Measurements from ENCODE around the gene ACTN4.
A peak's percentile ranks its signal among the peaks of the same experiment; 100 is the strongest.

The ACTN4 gene

GRCh38 chr19:38663957-38664502 lies 16.6 kb downstream of the ACTN4 start:
- H3K27me3 ChIP-seq (ENCODE audit: control insufficient read depth, insufficient read depth, low read length), result no peaks in the 10 kb centered on the region
- H3K9me3 ChIP-seq (ENCODE audit: control insufficient read depth, insufficient read depth, low read length), result no peaks in the 10 kb centered on the region
- no peak overlapping the region for H3K4me3 ChIP-seq (ENCODE audit: low read depth, low read length)
- H3K4me1 ChIP-seq (ENCODE audit: control insufficient read depth, insufficient read depth, low read length), result peaks cover 82% of the 10 kb centered on the region
- H3K36me3 ChIP-seq (ENCODE audit: control insufficient read depth, insufficient read depth, low read length), result no peaks in the 10 kb centered on the region
- peak overlapping the region; percentile 96 for H3K27ac ChIP-seq (ENCODE audit: low read depth, low read length)
- H3K9ac ChIP-seq (ENCODE audit: low read depth, low read length), result 0 out of 2 replicates have a peak overlapping the region, but pooled peaks have one; percentile 7

- Histone ChIP-seq H3K27ac (ENCODE audit: low read depth, low read length) (peak overlapping the region; percentile 96), H3K4me3 (ENCODE audit: low read depth, low read length) (no peak overlapping the region; the same call in 1 of the 2 replicates), H3K9ac (ENCODE audit: low read depth, low read length) (peak overlapping the region; percentile 47; the same call in 1 of the 2 replicates), H3K9me3 (ENCODE audit: control insufficient read depth, insufficient read depth, low read length) (no peaks in the 10 kb centered on the region), H3K36me3 (ENCODE audit: control insufficient read depth, insufficient read depth, low read length) (no peaks in the 10 kb centered on the region), H3K4me1 (ENCODE audit: control insufficient read depth, insufficient read depth, low read length) (peaks cover 82% of the 10 kb centered on the region), H3K27me3 (ENCODE audit: control insufficient read depth, insufficient read depth, low read length) (no peaks in the 10 kb centered on the region)
These were observed 17.2 kb downstream of the ACTN4 start for GRCh38 chr19:38664503-38665211.

GRCh38 chr19:38665219-38665931 lies 17.9 kb downstream of the ACTN4 start:
- no peaks in the 10 kb centered on the region for H3K27me3 ChIP-seq (ENCODE audit: control insufficient read depth, insufficient read depth, low read length)
- H3K9ac ChIP-seq (ENCODE audit: low read depth, low read length), result peak overlapping the region; percentile 47
- H3K27ac ChIP-seq (ENCODE audit: low read depth, low read length), result peak overlapping the region; percentile 96
- H3K9me3 ChIP-seq (ENCODE audit: control insufficient read depth, insufficient read depth, low read length), result no peaks in the 10 kb centered on the region
- H3K36me3 ChIP-seq (ENCODE audit: control insufficient read depth, insufficient read depth, low read length), result no peaks in the 10 kb centered on the region
- H3K4me3 ChIP-seq (ENCODE audit: low read depth, low read length), result 0 out of 2 replicates have a peak overlapping the region, but pooled peaks have one; percentile 4
- peaks cover 90% of the 10 kb centered on the region for H3K4me1 ChIP-seq (ENCODE audit: control insufficient read depth, insufficient read depth, low read length)

- Histone ChIP-seq H3K4me1 (ENCODE audit: control insufficient read depth, insufficient read depth, low read length) (peaks cover 87% of the 10 kb centered on the region), H3K4me3 (ENCODE audit: low read depth, low read length) (peak overlapping the region; percentile 37), H3K9ac (ENCODE audit: low read depth, low read length) (peak overlapping the region; percentile 83), H3K9me3 (ENCODE audit: control insufficient read depth, insufficient read depth, low read length) (no peaks in the 10 kb centered on the region), H3K36me3 (ENCODE audit: control insufficient read depth, insufficient read depth, low read length) (no peaks in the 10 kb centered on the region), H3K27ac (ENCODE audit: low read depth, low read length) (peak overlapping the region; percentile 96), H3K27me3 (ENCODE audit: control insufficient read depth, insufficient read depth, low read length) (no peaks in the 10 kb centered on the region)
These were observed 18.7 kb downstream of the ACTN4 start for GRCh38 chr19:38665950-38666662.

- Histone ChIP-seq H3K9me3 (ENCODE audit: control insufficient read depth, insufficient read depth, low read length) (no peaks in the 10 kb centered on the region), H3K9ac (ENCODE audit: low read depth, low read length) (peak overlapping the region; percentile 83), H3K27ac (ENCODE audit: low read depth, low read length) (peak overlapping the region; percentile 96), H3K27me3 (ENCODE audit: control insufficient read depth, insufficient read depth, low read length) (no peaks in the 10 kb centered on the region), H3K4me3 (ENCODE audit: low read depth, low read length) (peak overlapping the region; percentile 37), H3K36me3 (ENCODE audit: control insufficient read depth, insufficient read depth, low read length) (no peaks in the 10 kb centered on the region), H3K4me1 (ENCODE audit: control insufficient read depth, insufficient read depth, low read length) (peaks cover 92% of the 10 kb centered on the region)
These were observed 19.4 kb downstream of the ACTN4 start for GRCh38 chr19:38666663-38667511.

- Histone ChIP-seq H3K4me3 (ENCODE audit: low read depth, low read length) (no peak overlapping the region), H3K36me3 (ENCODE audit: control insufficient read depth, insufficient read depth, low read length) (no peaks in the 10 kb centered on the region), H3K27me3 (ENCODE audit: control insufficient read depth, insufficient read depth, low read length) (no peaks in the 10 kb centered on the region), H3K4me1 (ENCODE audit: control insufficient read depth, insufficient read depth, low read length) (peaks cover 84% of the 10 kb centered on the region), H3K9ac (ENCODE audit: low read depth, low read length) (peak overlapping the region; percentile 83; the same call in 1 of the 2 replicates), H3K9me3 (ENCODE audit: control insufficient read depth, insufficient read depth, low read length) (no peaks in the 10 kb centered on the region), H3K27ac (ENCODE audit: low read depth, low read length) (peak overlapping the region; percentile 96)
These were observed 20.3 kb downstream of the ACTN4 start for GRCh38 chr19:38667661-38668171.

GRCh38 chr19:38669552-38669951 lies 22.1 kb downstream of the ACTN4 start:
- H3K4me3 ChIP-seq (ENCODE audit: low read depth, low read length), result no peak overlapping the region
- H3K36me3 ChIP-seq (ENCODE audit: control insufficient read depth, insufficient read depth, low read length), result no peaks in the 10 kb centered on the region
- no peaks in the 10 kb centered on the region for H3K9me3 ChIP-seq (ENCODE audit: control insufficient read depth, insufficient read depth, low read length)
- H3K27ac ChIP-seq (ENCODE audit: low read depth, low read length), result no peak overlapping the region
- H3K27me3 ChIP-seq (ENCODE audit: control insufficient read depth, insufficient read depth, low read length), result no peaks in the 10 kb centered on the region
- peaks cover 70% of the 10 kb centered on the region for H3K4me1 ChIP-seq (ENCODE audit: control insufficient read depth, insufficient read depth, low read length)
- H3K9ac ChIP-seq (ENCODE audit: low read depth, low read length), result no peak overlapping the region

- H3K27ac ChIP-seq (ENCODE audit: low read depth, low read length), result peak overlapping the region; percentile 2
- H3K4me1 ChIP-seq (ENCODE audit: control insufficient read depth, insufficient read depth, low read length), result peaks cover 69% of the 10 kb centered on the region
These were observed 23.5 kb downstream of the ACTN4 start for GRCh38 chr19:38670921-38671398.

GRCh38 chr19:38671654-38672053 lies 24.2 kb downstream of the ACTN4 start:
- no peak overlapping the region for H3K4me3 ChIP-seq (ENCODE audit: low read depth, low read length)
- peaks cover 64% of the 10 kb centered on the region for H3K4me1 ChIP-seq (ENCODE audit: control insufficient read depth, insufficient read depth, low read length)
- H3K9ac ChIP-seq (ENCODE audit: low read depth, low read length), result no peak overlapping the region
- 0 out of 2 replicates have a peak, but pooled peaks cover 2% of the 10 kb centered on the region for H3K36me3 ChIP-seq (ENCODE audit: control insufficient read depth, insufficient read depth, low read length)
- no peaks in the 10 kb centered on the region for H3K27me3 ChIP-seq (ENCODE audit: control insufficient read depth, insufficient read depth, low read length)
- peak overlapping the region; percentile 18 for H3K27ac ChIP-seq (ENCODE audit: low read depth, low read length)
- H3K9me3 ChIP-seq (ENCODE audit: control insufficient read depth, insufficient read depth, low read length), result no peaks in the 10 kb centered on the region

More at GRCh38 chr19:38670921-38671398, 23.5 kb downstream of the ACTN4 start:
- H3K9me3 ChIP-seq (ENCODE audit: control insufficient read depth, insufficient read depth, low read length), result no peaks in the 10 kb centered on the region
- H3K4me3 ChIP-seq (ENCODE audit: low read depth, low read length), result no peak overlapping the region
- H3K36me3 ChIP-seq (ENCODE audit: control insufficient read depth, insufficient read depth, low read length), result no peaks in the 10 kb centered on the region
- no peak overlapping the region for H3K9ac ChIP-seq (ENCODE audit: low read depth, low read length)
- no peaks in the 10 kb centered on the region for H3K27me3 ChIP-seq (ENCODE audit: control insufficient read depth, insufficient read depth, low read length)

- Histone ChIP-seq H3K4me3 (ENCODE audit: low read depth, low read length) (no peak overlapping the region), H3K27ac (ENCODE audit: low read depth, low read length) (no peak overlapping the region), H3K9me3 (ENCODE audit: control insufficient read depth, insufficient read depth, low read length) (no peaks in the 10 kb centered on the region), H3K27me3 (ENCODE audit: control insufficient read depth, insufficient read depth, low read length) (no peaks in the 10 kb centered on the region), H3K9ac (ENCODE audit: low read depth, low read length) (no peak overlapping the region), H3K36me3 (ENCODE audit: control insufficient read depth, insufficient read depth, low read length) (peaks cover 10% of the 10 kb centered on the region; the same call in 1 of the 2 replicates), H3K4me1 (ENCODE audit: control insufficient read depth, insufficient read depth, low read length) (peaks cover 52% of the 10 kb centered on the region)
These were observed 25.6 kb downstream of the ACTN4 start for GRCh38 chr19:38673030-38673429.
